ENCODE measurements around the gene BATF.
"Not testable (repeated sequence)": the region's sequence is repeated elsewhere in the genome, so short reads cannot be mapped to it uniquely, and the experiment has no call there.

BATF gene, protein sequence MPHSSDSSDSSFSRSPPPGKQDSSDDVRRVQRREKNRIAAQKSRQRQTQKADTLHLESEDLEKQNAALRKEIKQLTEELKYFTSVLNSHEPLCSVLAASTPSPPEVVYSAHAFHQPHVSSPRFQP

GRCh38 chr14:75522224-75522982 lies at the start of gene BATF:
BATF (plus strand) TSS chr14:75522469; CDS start chr14:75522683, 214 bp downstream.
- peak in 3 of 56 donors; percentile 6 to 19 (median 19) for DNase-seq

GRCh38 chr14:75474127-75474526 lies 48.1 kb upstream of the BATF start:
- not testable (repeated sequence) for DNase-seq

DNA sequence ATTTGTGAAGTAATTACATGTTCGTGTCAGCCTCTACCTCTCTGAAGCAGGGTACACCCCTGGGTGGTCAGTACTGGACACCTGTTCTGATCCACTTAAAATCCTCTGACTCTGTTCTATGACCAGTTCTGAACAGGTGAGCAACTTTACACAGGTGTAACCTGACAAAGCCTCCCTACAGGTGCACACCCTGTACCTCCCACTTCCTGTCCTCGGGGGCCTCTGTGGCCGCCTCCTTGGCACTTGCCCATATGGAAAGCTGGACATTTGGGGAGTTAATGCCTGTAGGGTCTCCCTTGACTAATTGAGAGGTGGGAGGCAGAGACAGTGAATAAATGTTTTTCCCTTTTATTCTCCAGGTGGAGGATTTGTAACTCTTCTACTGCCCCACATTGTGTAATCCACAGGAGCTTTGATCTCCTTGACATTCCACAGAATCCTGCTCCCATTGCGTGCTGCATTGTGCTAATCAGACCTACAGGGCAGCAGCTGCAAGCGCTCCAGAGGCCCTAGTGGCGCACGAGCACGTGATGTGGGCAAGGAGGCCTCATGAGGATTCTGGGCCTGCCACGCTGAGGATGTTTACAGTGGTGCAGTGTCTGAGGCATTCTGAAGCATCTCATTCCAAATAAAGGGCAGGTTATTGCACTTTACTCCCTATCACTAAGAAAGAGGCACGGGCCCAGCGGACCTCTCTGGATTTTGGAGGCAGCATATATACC lies 45.8 kb upstream of the BATF start:
- DNase-seq: peak in 8 of 56 donors; percentile 9 to 56 (median 20)

DNA sequence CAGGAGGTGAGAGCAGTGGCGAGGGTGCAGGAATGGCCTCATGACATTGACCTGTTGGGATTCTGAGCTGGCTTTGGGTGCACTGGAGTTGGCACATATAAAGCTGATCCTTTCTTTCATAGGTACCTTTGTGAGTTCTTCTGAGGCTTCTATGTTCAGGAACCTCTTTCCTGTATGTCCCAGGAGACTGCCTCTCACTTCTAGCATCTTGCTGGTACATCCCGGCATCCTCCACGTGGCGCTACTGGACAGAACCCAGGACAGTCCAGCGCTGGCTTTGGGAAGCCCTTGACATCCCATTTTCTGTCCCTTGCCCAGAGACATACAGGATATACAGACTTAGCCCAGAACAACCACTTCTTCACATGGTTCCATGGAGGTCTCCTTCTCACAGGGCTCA lies 44.4 kb upstream of the BATF start:
- no peak for DNase-seq

GRCh38 chr14:75479770-75480600 lies 42.3 kb upstream of the BATF start:
- no peak for DNase-seq

DNA sequence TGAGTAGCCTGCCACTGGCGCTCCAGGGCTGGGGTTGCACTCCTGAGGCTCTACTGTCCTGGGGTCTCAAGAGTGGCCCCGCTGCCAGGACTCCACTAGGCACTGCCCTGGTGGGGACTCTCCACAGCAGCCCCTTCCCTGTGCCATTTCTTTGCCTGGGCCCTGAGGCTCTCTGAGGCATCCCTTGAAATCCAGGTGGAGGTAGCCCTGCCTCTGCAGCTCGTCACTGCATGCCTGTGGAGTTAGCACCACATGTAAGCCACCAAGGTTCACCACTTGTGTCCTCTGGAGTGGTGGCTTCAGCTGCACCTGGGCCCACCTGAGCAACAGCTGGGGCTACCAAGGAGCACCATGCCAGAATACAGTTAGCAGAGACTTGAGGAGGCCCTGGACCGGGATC lies 39.9 kb upstream of the BATF start:
- no peak for DNase-seq

DNA sequence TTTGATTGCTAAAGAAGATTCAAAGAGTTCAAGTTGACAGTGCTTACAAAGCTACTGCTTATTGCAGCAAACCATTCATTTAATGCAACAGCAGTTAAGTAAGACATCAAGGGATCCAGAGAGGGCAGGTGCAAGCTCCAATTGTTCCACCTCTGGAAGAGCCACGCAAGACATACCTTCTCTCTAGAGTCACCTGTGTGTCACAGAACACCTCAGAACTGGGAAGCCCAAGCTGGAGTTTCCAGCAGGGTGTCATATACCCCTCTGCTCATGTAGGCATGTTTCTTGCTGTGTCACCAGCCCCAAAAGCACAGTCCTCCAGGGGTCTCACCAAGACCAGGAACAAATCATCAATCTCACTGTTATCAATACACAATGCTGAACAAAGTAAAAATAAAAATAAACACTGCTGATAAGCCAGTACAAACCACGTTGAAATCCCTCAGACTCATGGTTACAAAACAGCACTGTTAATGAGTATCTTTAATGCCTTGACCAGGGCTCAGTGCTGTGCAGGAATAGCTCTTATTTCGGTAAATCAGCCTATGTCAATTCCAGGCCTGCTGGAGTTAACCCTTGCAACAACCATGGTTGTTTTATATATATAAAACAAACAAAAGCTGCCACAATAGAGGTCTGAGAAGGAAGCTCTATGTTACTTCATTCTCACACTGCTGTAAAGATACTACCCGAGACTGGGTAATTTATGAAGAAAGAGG lies 37.4 kb upstream of the BATF start:
- DNase-seq: no peak

DNA sequence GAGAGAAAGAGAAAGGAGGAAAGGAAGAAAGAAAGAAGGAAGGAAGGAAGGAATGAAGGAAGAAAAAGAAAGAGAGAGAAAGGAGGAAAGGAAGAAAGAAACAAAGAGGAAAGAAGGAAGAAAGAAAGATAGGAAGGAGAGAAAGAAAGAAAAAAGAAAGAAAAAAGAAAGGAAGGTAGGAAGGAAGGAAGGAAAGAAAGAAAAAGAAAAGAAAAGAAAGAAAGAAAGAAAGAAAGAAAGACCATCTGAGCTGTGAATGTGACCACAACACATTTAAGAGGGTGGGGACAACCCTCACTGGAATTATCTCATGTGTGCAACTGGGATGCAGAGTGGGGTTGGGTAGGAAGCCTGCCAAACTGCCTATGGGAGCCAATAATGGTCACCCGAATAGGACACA lies 36.0 kb upstream of the BATF start:
- no peak for DNase-seq

DNA sequence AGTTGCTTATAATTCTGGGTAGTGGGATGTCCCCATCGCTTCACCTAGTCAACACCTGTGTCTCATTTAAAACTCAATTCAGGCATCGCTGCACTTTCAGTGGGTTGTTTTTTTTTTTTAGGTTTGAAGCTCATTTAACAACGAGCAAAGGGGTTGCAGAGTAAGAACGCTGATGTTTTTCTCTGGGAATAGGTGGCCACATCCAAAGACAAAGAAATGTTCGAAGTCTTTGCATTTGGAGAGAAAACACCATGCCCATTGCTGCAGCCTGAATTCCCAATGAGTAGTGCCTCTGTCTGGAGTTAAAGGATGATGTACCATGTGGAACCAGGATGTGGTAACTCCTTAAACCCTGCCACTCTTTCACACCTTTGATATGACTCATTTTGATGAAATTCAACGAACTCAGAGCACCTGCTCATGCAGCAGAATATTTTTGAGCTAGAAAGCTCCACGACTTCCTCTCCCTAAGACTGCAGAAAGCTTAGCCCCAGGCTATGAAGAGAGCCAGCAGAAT lies 35.1 kb upstream of the BATF start:
- no peak for DNase-seq

- DNase-seq: no peak
Observed at GRCh38 chr14:75489480-75489837, 32.8 kb upstream of the BATF start.

DNA sequence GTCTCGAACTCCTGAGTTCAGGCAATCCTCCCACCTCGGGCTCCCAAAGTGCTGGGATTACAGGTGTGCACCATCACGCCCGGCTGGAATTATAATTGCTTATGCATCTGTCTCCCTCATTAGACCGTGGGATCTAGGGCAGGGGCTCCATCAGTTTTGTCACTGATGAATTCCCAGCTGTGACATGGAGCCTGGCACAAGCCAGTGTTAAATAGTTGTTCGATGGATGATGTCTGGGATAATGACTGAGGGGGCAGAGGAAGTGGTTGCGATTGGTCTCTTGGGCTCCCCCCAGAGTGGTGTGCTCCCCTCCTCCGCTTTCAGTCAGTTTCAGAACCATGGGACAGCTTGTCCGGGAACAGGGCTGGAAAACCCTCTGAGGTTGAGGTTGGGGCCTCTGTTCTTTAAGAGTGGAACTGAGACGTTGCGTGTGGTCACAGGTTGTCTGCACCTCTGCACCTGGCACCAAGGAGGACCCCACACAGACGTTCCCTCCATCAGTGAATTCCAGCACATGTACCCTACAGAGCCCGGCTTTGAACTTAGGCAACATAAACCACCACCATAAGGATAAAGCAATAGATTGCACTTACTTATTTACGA lies 30.8 kb upstream of the BATF start:
- no peak for DNase-seq

DNA sequence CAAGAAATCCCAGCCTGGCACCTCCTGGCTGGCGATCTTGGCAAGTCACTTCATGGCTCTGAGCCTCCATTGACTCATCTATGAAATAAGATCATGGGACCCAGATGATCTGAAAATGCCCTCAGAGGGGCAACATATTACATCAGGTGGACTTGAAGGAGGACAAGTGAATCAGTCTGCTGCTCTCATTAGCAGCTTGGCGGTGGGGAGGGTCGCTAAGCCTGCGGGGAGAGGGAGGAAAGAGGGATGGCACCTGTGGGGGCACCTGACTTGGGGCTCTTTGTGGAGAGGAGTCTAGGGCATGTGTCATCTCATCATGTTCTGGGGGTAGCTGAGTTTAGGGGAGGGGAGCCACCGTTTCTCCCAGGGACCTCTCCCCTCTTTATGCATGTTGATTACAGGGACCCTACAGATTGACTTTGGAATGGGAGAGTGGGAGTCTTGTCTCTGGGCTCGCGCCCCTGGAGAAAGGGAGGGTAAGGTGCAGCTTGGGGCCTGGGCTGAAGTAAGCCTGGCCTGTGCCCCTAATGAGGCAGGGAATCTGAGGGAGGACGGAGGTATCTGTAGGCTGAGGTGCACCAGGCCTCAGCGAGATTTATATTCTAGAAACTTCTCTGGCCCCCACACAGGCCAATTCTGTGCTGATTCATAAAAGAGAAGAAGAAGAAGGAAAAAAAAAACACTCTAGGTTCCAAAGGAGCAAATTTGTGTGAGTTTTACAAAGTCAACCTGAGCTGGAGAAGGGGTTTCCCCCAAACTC lies 29.3 kb upstream of the BATF start:
- DNase-seq: no peak

DNA sequence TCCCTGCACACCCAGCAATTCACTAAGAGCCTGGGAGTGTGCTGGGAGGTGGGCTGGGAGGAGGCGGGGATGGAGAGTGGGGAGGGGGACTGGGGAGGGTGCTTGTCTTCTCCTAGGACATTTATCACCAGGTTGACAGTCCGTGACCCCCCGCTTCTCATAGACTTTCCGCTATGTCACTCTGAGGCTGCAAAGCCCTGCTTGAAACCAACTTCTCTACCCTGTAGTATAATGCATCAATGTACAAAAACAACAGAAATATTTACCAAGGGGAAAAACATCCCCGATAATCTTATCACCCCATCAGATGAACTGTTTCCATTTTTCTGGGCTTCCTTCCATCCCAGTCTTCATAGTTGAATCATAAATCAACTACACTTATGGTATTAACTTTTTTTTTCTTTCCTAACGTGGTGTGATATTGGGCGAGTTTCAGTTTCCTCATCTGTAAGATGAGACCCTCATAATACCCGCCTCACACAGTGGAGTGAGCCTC lies 28.6 kb upstream of the BATF start:
- DNase-seq: no peak

- DNase-seq: no peak
Observed at GRCh38 chr14:75494896-75495295, 27.4 kb upstream of the BATF start.

- no peak for DNase-seq
Observed at GRCh38 chr14:75495399-75495798, 26.9 kb upstream of the BATF start.

GRCh38 chr14:75495882-75496281 lies 26.4 kb upstream of the BATF start:
- DNase-seq: no peak

DNA sequence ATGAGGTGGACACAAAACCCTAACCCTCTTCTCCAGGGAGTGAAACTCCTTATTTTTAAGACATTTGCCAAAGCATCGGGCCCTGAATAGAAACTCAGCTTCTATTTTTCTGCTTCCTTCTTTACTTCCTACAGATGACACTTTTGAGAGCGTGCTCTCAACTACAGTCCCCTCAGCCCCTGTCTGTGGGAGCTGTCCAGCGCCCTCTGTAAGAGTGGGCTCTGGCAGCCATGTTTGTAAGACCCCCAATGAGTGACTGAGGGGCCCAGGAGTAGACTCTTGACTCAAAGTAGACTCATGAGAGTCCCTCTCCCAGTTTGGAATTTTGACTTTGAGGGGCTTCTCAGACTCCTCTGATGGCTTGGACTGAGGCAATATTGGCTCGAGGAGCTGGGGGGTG lies 25.5 kb upstream of the BATF start:
- no peak for DNase-seq

DNA sequence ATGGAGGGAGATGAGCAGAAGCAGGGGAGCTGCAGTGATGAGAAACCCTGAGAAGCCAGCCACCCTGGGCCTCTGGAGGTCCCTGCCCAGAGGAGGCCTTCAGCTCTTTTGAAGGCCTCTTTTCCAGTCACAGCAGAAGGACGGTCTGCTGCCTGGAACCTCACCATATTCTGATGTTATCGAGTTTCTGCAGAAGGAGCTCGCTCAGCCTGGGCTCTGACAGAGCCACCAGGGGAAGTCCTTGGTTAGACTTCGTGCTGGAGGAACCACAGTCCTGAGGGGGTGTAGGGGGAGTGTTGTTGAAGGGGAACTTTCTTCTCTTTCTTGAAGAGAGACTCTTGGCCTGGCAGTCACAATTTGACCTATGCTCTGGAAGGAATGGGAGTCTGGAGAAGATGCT lies 25.1 kb upstream of the BATF start:
- peak in 1 of 56 donors; percentile 5 for DNase-seq

DNA sequence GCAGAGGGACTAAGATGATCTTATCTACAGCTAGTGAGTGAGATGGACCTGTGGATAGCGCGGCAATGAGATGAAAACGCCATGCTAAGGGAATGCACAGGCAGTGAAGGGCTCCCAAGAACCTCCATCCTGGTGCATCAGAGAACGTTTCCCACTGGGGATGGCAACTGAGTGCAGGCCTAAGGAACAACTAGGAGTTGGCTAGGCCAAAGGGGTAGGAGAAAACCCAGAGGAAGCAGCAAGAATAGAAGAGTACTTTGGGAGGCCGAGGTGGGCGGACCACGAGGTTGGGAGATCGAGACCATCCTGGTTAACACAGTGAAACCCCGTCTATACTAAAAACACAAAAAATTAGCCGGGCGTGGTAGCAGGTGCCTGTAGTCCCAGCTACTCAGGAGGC lies 24.6 kb upstream of the BATF start:
- no peak for DNase-seq
